GM12891 (cell line): Measurements from ENCODE around the gene C11orf65.

Experiments
- POLR2A ChIP-seq: IDR thresholded peaks from 2 replicates; pipeline ENCODE4 v1.6.1; 2011; ENCODE audit warnings: low read depth, low read length, control low read depth
- POLR2AphosphoS5 ChIP-seq: IDR thresholded peaks from 2 replicates; pipeline ENCODE4 v1.6.1; 2011; ENCODE audit warnings: low read depth, low read length, control low read depth
- SPI1 ChIP-seq: IDR thresholded peaks from 2 replicates; pipeline ENCODE4 v1.6.1; 2011; ENCODE audit warnings: low read depth, low read length, control low read depth
- TAF1 ChIP-seq: IDR thresholded peaks from 2 replicates; pipeline ENCODE4 v1.6.1; 2011; ENCODE audit warnings: low read depth, low read length, control low read depth

- TF ChIP-seq POLR2A (no peak), POLR2AphosphoS5 (no peak), SPI1 (no peak), TAF1 (no peak)
Observed at GRCh38 chr11:108500721-108501120, 33.4 kb upstream of the C11orf65 start.
